Right kidney (tissue), 1 donor: Measurements from ENCODE around the gene CFAP46.
A peak's percentile ranks its signal among the peaks of the same experiment; 100 is the strongest.
"Not testable (repeated sequence)": the region's sequence is repeated elsewhere in the genome, so short reads cannot be mapped to it uniquely, and the experiment has no call there.

Experiments used
- DNase-seq: peaks from one replicate; pipeline ENCODE4 v3.0.0-alpha.2; 2016

CFAP46 gene

DNA sequence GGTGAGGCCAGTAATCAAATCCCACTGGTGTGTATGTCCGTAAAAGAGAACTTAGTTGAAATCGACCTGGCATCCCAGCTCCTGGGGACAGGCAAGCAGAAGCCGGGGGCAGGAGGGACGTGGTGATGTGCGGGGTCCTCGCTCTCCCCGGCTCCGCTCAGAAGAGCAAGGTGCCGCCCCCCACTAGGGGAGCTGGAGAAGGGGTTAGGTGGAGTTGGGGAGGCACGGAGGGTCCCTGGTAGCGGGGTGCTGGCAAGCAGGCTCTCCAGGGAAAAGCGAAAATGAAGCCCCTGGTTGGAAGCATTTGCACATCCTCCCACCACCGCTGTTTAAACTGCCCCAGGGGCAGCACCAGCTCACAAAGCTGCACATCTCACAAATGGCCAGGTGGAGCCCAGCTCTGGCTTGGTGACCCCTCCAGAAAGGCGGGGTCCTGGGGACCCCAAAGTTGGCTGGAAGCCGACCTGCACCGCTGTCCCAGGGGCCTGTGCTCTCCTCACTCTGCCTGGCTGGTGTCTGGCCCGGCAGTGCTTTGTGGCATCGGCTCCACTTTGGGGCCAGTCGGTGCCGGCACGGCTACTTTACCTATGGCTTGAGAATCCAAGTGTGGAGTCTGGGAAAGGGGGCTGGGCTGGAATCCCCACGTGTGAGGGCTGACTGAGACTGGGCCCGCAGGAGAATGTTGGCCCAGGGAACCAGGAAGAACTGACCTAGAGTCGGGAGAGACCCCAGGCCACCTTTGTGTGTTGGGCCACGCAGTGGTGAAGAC lies 2.9 kb upstream of the CFAP46 start:
- no peak for DNase-seq

DNA sequence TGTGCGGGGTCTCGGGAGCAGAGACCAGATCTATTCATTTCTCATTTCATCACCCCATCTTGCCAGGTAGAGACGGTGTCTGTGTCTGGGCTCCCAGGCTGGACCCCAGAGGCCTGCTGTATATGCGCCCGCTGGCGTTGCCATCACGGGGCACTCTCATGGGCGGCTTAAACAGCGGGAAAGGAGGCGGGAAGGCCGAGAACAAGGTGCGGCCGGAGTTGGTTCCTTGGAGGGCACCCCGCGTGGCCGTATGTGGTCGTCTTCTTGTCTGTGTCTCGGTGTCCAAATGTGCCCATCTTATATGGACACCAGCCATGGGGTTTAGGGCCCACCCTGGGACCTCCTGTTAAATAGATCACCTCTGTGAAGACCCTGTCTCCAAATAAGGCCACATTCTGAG lies 2.1 kb upstream of the CFAP46 start:
- DNase-seq, result no peak

DNA sequence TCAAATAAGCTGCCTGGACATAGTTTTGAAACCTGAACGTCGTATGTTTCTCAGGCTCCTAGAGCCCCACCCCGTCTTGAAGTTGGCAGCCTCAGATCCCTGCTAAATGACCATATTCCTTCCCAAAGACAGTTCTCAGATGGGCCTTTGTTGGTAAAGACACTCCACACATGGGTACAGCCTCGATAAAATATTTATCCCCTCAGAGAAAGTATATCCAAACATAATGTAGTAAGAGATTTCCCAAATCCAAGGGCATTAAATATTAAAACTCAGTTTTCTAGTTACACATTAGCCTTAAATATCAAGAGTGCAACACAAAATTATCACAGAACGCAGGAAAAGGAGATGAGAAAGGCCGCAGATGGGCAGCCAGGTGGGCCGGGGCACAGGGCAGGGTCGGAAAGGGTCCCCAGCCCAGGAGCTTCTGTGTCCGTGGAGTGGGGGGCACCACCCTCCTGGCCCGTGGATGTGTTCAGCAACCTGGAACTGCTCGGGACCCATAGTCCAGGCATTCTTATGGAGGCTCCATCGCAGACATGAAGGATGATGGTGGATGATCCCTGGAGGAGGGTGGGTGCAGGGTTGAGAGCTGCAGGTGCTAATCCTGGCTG lies 1.5 kb upstream of the CFAP46 start:
- DNase-seq, result no peak

DNA sequence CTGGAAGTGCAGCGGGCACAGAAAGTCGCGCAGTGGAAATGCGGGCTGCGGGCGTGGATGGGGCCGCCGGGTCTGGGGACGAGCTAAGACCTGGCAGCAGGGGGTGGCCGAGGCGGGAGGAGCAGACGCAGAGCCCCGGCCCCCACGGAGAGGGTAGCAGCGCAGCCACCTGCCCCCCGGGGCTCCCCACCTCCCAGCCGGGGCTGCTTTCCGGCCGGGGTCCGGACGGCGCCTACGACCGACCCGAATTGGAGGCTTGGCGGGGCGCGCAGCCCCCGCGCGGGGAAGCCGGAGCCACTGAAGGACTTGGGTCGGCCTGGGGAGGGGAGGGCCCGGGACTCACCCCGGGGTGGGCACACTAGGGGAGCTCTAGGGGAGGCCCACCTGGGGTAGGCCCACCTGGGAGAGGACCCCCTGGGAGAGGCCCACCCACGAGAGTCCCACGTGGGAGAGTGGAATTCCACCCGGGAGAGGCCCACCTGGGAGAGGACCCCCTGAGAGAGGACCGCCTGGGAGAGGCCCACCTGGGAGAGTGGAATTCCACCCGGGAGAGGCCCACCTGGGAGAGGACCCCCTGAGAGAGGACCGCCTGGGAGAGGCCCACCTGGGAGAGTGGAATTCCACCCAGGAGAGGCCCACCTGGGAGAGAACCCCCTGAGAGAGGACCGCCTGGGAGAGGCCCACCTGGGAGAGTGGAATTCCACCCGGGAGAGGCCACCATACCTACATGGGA lies 854 bp upstream of the CFAP46 start:
- no peak for DNase-seq

DNA sequence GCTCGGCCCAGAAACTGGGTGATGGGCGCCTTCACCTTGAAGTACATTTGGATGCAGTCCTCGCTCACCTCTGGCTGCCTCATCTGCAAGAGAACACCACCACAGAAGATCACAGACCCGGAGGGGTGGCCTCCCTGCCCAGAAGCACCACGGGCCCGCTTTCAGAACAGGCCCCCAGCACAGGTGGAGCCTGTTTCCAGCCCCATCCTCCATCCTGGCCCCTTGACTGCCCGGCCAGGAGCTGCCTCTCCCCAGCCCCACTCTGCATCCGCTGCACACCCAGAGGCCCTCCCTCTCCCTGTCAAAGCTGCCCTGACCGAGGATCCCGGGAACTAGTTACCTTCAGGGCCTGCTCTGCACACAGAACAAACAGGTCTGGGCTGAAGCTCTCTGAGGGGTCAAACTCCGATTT lies 724 bp downstream of the CFAP46 start:
- no peak for DNase-seq

DNA sequence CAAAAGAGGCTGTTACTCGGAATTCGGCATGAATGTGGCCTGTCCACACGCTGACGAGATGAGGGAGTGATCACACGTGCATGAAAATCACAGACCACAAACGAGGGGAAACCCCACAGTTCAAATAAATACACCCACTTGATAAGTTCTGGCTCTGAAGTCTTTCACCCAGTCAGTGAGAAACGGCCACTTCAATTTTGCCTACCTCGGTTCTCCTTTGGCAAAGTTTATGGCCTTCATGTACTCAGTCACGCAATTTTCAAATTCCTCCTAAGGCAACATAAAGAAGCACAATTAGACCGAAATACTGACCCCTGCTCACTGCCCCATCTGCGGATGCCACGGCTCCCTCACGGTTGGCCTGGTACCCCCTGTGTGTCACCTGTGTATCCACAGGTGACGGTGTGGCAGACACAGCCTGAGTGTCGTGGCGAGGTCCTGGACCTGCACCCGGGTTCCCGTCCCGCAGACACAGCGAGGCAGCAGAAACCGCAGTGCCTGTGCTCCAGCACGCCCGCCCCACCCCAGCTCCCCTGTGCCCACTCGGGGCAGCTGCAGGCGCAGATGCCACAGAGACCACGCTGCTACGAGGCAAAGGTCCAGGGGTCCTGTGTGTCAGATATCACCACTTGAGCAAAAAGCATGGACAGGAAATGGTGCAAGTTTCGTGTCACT lies 1.4 kb downstream of the CFAP46 start:
- DNase-seq, result no peak

DNA sequence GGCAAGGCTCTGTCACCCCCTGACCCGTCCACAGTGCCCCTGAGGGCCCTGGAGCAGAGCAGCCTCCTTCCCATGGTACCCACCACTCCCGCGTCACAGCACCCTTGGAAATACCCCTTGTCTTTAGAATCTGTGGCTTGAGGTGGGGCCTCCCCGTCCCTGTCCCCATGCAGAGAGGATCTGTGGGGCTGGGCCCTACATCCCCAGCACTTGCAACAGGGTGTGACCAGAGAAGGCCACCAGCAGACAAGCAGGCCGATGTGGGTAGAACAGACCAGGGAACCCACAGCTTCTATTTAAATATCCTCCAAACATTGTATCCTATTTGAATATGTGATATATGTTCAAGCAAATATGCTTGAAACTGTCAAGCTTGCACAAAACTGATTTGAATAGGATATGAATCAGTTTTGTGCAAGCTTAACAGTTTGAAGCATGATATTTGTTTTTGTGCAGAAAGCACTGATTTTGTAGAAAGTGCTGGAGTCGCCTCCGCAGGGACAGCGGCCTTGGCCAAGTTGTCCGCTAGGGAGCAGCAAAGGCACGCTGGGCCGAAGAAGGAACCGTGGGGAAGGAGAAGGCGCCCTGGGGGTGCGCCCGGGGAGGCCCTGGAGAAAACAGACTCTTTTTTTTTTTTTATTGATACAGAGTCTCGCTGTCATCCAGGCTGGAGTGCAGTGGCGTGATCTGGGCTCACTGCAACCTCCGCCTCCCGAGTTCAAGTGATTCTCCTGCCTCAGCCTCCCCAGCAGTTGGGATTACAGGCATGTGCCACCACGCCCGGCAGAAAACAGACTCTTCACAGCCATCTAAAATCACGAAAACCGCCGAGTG lies 2.2 kb downstream of the CFAP46 start:
- peak; percentile 43 for DNase-seq

DNA sequence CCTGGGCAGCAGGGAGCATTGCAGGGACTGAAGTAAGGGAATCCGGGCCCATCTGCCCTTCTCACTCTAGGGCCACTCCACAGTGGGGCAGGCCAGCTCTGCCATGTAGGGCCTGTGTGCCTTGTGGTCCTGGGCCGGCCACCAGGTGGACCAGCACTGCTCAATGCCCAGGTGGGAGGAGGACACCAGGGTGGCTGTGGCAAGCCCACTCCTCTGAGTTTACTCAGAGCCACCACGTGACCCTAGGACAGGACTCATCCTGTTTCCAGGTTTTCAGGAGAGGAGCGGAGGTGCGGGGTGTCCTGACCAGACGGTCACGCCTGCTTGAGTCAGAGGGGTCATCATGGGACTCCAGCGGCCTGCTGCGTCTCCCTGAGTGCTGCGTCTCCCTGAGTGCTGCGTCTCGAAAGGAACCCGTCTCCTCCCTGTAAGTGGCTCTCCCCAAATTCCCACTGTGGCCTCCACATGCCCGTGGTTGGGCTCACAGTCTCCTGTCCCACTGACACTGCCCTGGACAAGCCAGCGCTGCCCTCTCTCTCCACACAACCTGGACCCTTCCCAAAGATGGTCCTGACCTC lies 2.9 kb downstream of the CFAP46 start:
- no peak for DNase-seq

DNA sequence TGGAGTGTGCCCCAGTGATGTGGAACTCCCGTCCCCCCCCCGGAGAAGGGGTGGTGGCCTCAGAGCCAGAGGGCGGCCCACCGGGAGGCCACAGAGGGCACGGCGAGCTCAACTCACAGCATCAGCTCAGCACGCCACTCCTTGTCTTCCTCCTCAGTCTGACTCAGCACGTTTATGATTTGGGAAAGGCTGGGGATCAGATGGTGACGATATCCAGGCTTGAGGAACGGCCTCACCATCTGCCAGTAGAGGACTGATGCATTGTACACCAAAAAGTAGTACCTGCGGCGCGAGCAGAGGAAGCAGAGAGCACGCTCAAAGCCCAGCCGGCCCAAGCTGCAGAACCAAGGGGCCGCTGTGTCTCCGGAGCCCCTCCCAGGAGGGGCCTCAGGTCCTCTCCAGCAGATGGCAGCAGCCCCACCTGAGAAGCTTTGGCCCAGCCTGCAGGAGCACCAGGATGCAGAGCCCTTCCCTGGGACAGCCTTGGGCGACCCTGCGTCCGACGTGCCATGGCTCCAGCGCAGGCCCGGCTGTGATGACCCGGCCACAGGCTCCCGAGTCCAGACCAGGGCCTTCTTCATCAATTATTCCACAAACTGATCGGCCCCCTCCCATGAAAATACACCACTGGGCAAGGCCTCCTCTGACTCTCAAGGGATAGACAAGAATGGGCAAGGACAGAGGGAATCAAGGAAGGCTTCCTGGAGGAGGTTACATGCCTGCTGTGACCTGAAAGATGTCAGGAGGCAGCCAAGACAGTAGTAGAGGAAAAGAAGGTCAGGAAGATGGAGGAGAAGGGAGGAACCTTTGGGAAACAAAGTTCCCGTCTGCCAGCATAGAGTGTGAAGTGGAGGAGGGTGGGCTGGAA lies 3.7 kb downstream of the CFAP46 start:
- DNase-seq, result no peak

DNA sequence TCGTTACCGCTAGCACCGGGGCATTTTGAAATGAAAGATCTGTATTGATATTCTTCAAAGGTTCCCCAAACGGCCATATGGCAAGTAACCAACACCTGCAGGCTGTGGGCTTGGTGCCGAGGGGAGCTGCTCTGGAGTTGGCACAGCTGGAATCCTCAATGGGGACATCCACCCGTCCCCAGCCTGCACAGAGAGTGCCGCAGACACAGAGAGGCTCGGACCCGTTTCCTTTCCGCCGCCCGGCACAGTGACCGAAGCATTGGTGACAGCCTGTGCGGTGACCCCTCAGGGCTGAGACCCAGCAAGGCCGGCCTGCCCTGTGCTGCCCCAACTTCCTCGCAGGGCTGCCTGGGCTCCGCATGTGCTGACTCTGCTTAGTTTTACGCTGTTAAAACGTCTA lies 4.5 kb downstream of the CFAP46 start:
- DNase-seq, result no peak

DNA sequence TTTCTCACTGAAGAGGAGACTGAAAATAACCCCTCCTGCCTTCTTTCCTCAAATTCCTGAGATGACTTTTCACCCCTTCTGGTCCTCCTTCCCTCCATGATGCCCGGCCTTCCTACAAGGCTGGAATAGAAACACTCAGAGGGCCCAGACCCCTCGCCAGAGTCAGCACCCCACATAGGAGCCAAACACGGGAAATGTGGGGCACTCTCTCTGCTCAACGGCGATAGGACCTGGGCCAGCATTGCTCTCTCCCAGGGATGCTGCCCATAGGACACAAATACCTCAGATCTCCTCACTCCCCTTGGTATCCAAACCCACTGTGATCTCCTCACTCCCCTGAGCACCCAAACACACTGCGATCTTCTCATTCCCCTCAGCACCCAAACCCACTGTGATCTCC lies 7.4 kb downstream of the CFAP46 start:
- DNase-seq, result no peak

DNA sequence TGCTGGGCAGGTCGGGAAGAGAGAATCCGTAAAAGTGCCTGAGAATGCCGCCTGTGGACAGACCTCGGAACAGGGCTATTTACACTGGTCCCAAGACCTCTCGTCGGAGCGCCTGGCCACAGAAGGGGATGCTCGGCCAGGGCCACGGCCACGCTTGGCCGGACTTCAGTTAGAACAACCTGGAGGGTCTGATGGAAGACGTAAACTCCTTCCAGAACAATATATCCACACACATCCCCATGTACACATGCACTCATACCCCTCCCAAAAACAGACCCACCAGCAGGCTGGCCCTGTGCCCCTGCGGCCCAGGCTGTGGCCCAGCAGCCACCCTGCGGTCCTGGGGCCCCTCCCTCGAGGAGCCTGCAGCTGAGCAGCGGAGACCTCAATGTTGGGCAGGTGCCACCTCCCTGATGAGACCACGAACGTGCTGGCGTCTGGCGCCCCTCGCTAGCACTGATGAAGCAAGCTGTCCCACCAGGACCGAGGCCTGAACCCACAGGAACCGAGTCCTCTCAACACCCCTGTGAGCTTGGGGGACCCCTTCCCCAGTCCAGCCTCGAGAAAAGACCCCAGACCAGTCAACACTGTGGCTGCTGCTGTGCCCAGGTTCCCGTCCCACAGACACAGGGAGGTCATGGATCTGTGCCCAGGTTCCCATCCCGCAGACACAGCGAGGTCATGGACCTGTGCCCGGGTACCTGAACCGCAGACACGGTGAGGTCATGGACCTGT lies 8.9 kb downstream of the CFAP46 start:
- DNase-seq, result no peak

DNA sequence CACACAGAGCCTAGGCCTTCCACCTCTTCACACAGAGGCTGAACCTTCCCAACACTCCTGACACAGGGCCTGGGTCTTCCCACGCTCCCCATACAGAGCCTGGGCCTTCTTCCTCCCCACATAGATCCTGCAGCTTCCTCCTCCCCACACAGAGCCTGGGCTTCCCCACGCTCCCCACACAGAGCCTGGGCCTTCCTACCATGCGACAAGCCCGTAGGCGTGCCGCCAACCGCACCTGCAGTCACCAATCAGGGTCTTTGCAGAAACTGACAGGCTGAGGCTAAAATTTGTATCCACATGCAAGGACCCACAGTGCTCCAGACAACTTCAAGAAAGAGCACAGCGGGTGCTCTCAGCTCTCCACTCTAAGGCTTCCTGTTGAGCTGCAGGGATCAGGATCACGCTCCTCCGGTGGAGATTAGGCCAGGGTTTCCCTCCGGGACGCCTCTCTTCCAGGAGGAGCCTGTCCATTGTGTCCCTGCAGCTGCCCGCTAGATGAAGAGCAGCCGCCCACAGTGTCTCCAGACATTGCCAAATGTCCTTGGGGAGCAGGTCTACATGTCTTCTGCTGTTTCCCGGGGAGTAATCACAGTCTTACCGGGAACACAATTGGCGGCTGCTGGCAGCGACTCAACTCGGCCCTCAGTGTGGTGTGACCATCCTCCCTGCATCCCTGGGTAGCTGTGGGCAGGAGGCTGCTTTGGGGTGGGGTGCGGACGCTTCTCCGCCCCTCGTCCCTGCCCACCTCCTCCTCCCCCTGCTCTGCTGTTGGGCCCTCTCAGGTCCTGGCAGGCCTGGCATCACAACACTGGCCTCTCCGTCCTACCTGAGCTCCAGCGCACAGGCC lies 9.7 kb downstream of the CFAP46 start:
- DNase-seq, result no peak

DNA sequence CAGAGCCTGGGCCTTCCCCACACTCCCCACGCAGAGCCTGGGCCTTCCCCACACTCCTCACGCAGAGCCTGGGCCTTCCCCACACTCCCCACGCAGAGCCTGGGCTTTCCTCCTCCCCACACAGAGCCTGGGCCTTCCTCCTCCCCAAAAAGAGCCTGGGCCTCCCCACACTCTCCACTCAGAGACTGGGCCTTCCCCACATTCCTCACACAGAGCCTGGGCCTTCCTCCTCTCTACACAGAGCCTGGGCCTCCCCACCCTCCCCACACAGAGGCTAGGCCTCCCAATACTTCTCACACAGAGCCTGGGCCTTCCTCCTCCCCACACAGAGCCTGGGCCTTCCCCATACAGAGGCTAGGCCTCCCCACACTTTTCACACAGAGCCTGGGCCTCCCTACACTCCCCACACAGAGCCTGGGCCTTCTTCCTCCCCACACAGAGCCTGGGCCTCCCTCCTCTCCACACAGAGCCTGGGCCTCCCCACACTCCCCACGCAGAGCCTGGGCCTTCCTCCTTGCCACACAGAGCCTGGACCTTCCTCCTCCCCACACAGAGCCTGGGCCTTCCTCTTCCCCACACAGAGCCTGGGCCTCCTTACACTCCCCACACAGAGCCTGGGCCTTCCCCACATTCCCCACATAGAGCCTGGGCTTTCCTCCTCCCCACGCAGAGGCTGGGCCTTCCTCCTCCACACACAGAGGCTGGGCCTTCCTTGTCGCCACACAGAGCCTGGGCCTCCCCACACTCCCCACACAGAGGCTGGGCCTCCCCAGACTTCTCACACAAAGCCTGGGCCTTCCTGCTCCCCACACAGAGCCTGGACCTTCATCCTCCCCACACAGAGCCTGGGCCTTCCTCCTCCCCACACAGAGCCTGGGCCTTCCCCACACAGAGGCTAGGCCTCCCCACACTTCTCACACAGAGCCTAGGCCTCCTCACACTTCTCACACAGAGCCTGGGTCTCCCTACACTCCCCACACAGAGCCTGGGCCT lies 10.8 kb downstream of the CFAP46 start:
- DNase-seq, result not testable (repeated sequence)

DNA sequence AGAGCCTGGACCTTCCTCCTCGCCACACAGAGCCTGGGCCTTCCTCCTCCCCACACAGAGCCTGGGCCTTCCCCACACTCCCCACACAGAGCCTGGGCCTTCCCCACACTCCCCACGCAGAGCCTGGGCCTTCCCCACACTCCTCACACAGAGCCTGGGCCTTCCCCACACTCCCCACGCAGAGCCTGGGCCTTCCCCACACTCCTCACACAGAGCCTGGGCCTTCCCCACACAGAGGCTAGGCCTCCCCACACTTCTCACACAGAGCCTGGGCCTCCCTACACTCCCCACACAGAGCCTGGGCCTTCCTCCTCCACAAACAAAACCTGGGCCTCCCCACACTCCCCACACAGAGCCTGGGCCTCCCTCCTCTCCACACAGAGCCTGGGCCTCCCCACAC lies 11.7 kb downstream of the CFAP46 start:
- DNase-seq, result not testable (repeated sequence)

DNA sequence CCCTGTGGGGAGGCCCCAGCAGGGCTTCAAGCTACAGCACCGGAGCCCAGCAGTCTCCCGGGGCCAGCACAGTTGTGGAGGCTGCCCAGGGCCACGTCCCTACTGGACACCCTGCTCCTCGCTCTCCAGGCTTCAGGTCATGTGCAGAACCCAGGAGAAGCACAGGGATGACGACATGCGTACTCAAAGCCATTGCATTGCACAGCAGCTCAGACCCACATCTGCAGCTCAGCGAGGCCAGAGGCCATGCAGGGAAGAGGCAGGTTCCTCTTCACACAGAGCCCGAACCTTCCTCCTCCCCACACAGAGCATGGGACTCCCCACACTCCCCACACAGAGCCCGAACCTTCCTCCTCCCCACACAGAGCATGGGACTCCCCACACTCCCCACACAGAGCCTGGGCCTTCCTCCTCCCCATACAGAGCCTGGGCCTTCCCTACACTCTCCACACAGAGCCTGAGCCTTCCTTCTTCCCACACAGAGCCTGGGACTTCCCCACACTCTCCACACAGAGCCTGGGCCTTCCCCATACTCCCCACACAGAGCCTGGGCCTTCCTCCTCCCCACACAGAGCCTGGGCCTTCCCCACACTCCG lies 12.3 kb downstream of the CFAP46 start:
- no peak for DNase-seq

DNA sequence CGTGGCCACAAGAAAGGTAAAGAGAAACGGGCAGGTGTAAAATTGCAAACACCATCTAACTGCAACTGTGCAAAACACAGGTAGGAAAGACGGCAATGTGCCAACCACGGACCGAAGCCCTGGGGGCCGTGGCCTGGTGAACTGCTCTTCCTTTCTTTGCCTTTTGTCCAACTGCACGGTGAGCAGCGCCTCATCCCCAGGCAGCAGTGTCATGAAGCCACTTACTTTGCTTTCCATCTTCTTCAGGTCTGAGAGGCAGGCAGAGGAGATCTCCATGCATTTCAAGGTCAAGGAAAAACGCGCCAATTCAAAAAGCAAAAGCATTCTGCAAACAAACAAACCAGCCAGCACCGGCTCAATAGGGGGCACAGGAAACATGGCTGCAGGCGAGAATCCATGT lies 12.9 kb downstream of the CFAP46 start:
- no peak for DNase-seq
